Measurements from ENCODE around the gene RASGRF1.

Gene RASGRF1

DNA sequence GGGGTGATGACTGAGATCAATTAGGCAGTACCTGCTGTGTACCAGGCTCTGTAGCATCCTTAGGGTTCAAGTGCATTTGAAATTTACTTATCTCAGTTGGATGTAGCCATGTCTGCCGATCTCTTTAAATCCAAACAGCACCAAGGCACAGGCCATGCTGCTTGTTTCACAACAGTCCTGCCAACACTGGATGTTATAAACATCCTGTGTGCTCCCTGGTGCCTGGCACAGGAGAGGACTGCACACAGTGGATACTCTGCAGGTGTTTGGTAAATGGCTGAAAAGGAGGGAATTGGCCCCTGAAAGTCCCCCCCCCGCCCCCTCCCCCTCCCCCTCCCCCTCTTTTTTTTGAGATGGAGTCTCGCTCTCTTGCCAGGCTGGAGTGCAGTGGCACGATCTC lies 172.7 kb downstream of the RASGRF1 start:
- in situ Hi-C loops (cut with MboI; ENCODE audit: low sequenced_read_pairs) = loop anchor here (10.0 to 25.0 kb wide), 2 partner anchors 94 to 267 kb away; no protein-coding TSS in a partner anchor

DNA sequence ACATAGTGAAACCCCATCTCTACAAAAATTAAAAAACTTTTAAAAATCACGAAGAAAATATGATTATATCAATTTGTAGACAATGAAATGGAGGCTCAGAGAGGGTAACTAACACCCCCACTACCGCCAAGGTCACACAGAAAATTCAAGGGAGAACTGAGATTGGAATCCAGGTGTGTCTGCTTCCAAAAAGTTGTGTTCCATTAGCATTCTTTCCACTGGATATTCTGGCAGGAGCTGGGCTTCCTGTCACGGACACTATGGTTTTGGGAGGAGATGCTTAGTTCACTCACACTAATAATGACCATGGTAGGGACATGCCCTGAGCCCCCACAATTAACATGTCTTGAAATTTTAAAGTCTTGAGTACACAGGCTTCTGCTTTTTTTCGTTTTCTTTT lies 174.5 kb downstream of the RASGRF1 start:
- in situ Hi-C loops (cut with MboI; ENCODE audit: low sequenced_read_pairs) = loop anchor here (10.0 to 25.0 kb wide), 2 partner anchors 96 to 269 kb away; no protein-coding TSS in a partner anchor

DNA sequence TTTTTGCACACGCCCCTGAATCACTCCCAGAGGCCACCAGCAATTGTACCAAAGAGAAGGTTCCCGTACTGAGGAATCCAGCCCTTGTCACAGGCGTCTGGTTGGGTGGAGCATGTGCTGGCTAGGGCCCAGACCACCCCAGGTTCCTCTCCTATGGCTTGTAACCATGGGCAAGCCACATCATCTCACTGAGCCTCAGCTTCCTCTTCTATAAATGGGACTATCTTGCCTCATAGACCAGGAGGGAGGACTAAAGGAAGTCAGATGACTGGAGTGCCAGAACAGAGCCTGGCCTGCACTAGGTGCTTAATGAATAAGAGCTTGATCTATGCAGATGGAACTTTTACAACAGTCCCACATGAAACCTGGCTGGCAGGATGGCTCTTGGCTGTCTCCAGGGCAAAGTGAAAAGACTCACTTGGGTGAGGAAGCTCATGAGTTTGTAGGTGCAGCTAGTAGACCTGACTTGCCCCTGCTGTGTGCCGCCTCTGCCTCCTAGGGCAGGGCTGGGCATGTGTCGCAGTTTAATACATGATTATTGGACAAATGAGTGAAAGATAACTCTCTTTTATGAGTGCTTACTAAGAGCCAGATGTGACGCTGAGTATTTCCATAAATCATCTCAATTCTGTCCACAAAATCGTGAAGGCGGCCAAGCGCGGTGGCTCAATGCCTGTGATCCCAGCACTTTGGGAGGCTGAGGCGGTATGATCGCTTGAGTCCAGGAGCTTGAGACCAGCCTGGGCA lies 175.1 kb downstream of the RASGRF1 start:
- in situ Hi-C loops (cut with MboI; ENCODE audit: low sequenced_read_pairs) = loop anchor here (10.0 to 25.0 kb wide), 2 partner anchors 97 to 269 kb away; no protein-coding TSS in a partner anchor

DNA sequence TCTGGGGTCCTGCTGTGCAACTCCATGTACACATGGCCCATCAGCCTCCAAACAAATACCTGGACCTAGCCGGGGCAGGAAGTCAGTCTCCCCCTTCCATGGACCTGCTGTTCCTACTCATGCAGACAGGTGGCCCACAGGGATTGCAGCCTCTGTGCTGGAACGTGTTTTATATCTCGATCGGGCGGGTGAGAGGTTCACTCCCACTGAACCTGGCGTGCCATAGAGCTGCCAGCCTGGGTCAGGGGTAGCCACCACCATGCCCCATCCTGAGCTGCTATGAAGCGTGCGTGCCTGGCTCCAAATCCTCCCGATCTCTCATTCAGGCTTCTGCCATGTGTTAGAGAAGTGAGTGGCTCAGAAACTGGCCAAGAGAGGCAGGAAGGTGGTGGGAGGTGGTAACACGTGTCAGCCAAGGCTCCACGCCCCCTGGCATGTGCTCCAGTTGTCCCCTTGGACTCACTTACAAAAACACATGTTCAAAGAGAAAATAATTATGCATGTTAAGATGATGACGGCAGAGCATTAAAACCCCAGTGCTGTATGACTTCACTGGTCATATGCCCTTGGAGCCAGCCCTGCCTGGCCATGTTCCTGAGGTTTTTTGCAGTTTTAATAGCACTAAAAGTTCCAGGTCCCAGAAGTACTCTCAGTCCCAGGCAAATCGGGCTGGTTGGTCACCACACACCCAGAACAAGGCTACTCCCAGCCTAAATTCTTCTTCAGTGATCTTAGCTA lies 176.4 kb downstream of the RASGRF1 start:
- in situ Hi-C loops (cut with MboI; ENCODE audit: low sequenced_read_pairs) = loop anchor here (10.0 to 25.0 kb wide), 2 partner anchors 98 to 271 kb away; no protein-coding TSS in a partner anchor

DNA sequence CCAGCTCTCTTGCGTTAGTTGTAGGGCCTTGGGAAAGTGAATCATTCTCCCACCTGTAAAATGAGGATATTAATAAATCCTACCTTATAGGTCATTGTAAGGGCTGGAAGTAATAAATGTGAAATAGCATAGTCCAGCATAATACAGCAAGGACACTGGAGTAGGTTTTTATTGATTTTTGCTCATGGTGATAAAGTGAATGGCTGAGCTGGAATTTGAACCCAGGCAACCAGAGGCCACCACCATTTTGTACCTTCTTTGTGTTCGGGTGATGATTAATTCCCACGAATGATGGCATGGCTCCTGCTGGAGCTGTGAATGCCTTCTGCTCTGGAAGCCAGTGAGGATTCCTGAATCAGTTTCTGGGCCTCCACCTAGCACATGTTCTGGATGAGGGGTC lies 177.6 kb downstream of the RASGRF1 start:
- in situ Hi-C loops (cut with MboI; ENCODE audit: low sequenced_read_pairs) = loop anchor here (10.0 to 25.0 kb wide), 2 partner anchors 99 to 272 kb away; no protein-coding TSS in a partner anchor

DNA sequence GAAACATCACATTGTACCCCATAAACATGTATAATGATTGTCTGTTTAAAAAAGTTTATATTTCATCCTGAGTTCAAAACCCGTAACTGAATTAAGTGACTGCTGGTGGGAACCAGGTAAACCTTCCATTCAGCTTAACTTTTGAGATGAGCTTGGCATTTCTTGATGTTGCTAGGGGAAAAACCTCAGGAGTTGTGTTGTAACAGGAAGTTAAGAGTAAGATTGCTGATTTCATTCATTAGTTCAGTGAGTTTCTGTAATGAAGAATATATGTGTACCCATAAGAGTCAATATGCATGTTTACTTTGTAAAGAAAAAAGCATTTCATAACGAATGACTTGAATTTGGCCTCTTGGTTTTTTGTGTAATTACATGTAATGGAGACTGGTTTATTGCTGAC lies 178.3 kb downstream of the RASGRF1 start:
- in situ Hi-C loops (cut with MboI; ENCODE audit: low sequenced_read_pairs) = loop anchor here (10.0 to 25.0 kb wide), 2 partner anchors 100 to 272 kb away; no protein-coding TSS in a partner anchor

DNA sequence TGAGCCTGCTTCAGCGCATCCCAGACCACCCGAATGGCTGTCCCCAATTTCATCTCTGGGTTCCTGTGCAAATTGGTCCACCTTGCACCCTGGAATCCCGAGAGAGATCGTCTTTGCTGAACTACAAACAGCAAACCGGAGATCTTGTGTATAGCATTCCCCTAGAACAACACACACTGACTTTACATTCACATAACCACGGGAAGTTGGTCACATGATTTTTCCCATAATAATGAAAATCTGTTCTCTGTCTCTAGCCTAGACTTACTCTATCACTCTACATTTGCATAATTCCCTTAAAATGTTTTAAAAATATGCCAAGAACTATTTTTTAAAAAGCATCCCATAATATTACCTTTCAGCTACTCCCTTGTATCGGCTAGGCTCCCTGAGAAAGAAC lies 180.3 kb downstream of the RASGRF1 start:
- in situ Hi-C loops (cut with MboI; ENCODE audit: low sequenced_read_pairs) = loop anchor here (10.0 to 25.0 kb wide), 2 partner anchors 102 to 275 kb away; no protein-coding TSS in a partner anchor
